Neural cell (in vitro differentiated cells): ENCODE data around the gene SLC43A1. TPM values are rescaled to one million over a fixed set of nuclear protein-coding genes. Genes with fewer than 3 reads are reported as not detected.

Source experiments
- H2AFZ ChIP-seq: fragments of 200-600, 300-800 bp; sonication (generic), shearing (Covaris generic); 2 replicates; pipeline ENCODE4 v1.6.0; 2014; ENCODE audit warnings: low read depth, mild to moderate bottlenecking, antibody characterized with exemption, low read length, moderate library complexity
- H3F3A ChIP-seq: fragments of 200-600 bp; shearing (Covaris generic); 2 replicates; pipeline ENCODE4 v1.6.1; 2016; ENCODE audit warnings: mild to moderate bottlenecking, moderate library complexity, mixed read lengths, antibody characterized with exemption, low read length; ENCODE audit not compliant: insufficient read depth, poor library complexity, severe bottlenecking
- H3K27ac ChIP-seq: fragments of 200-600, 300-800 bp; sonication (generic), shearing (Covaris generic); 2 replicates; pipeline ENCODE4 v1.5.1; 2014; ENCODE audit warnings: mild to moderate bottlenecking, low read length, moderate library complexity
- H3K27me3 ChIP-seq: fragments of 300-800, 200-600 bp; sonication (generic), shearing (Covaris generic); 2 replicates; pipeline ENCODE4 v1.6.0; 2014; ENCODE audit warnings: mild to moderate bottlenecking, low read depth, low read length, moderate library complexity; ENCODE audit not compliant: insufficient read depth
- H3K36me3 ChIP-seq: fragments of 300-800, 200-600 bp; sonication (generic), shearing (Covaris generic); 2 replicates; pipeline ENCODE4 v1.5.1; 2014; ENCODE audit warnings: mild to moderate bottlenecking, antibody characterized with exemption, low read length, moderate library complexity; ENCODE audit not compliant: insufficient read depth
- H3K4me2 ChIP-seq: fragments of 300-800, 200-600 bp; sonication (generic), shearing (Covaris generic); 2 replicates; pipeline ENCODE4 v1.6.0; 2014; ENCODE audit warnings: mild to moderate bottlenecking, low read length
- H3K4me3 ChIP-seq: fragments of 300-800, 200-600 bp; sonication (generic), shearing (Covaris generic); 2 replicates; pipeline ENCODE4 v1.5.1; 2014; ENCODE audit warnings: mild to moderate bottlenecking, low read length, moderate library complexity
- H3K79me2 ChIP-seq: fragments of 200-600 bp; shearing (Covaris generic); replicated peaks from 2 replicates; pipeline ENCODE4 v1.6.0; 2014; ENCODE audit warnings: mild to moderate bottlenecking, low read length, moderate library complexity; ENCODE audit not compliant: insufficient read depth
- H3K9ac ChIP-seq: fragments of 300-800, 200-600 bp; sonication (generic), shearing (Covaris generic); 2 replicates; pipeline ENCODE4 v1.6.1; 2016; ENCODE audit warnings: mild to moderate bottlenecking, low read length, mixed read lengths
- H3K9me2 ChIP-seq: fragments of 200-600 bp; shearing (Covaris generic); 2 replicates; pipeline ENCODE4 v1.6.1; 2016; ENCODE audit warnings: mild to moderate bottlenecking, low read length, mixed read lengths; ENCODE audit not compliant: insufficient read depth
- H3K9me3 ChIP-seq: fragments of 200-600, 300-800 bp; sonication (generic), shearing (Covaris generic); 2 replicates; pipeline ENCODE4 v1.6.1; 2016; ENCODE audit warnings: mild to moderate bottlenecking, mixed run types, low read length, moderate library complexity, mixed read lengths
- H4K20me1 ChIP-seq: fragments of 200-600 bp; shearing (Covaris generic); 2 replicates; pipeline ENCODE4 v1.6.1; 2016; ENCODE audit warnings: mild to moderate bottlenecking, mixed run types; ENCODE audit not compliant: insufficient read depth
- EP300 ChIP-seq: fragments of 450-650 bp; conservative IDR thresholded peaks from 2 replicates; pipeline ENCODE4 v1.6.1; 2014; ENCODE audit warnings: antibody characterized with exemption, mild to moderate bottlenecking, moderate library complexity; ENCODE audit not compliant: poor library complexity, severe bottlenecking
- EZH2 ChIP-seq: fragments of 200-600, 300-800 bp; shearing (Covaris generic), sonication (generic); IDR thresholded peaks from 2 replicates; pipeline ENCODE4 v1.6.1; 2014; ENCODE audit warnings: antibody characterized with exemption, low read length, borderline replicate concordance, mild to moderate bottlenecking; ENCODE audit not compliant: insufficient read depth, poor library complexity, severe bottlenecking
- MXI1 ChIP-seq: fragments of 450-650 bp; conservative IDR thresholded peaks from 2 replicates; pipeline ENCODE4 v1.6.1; 2014; ENCODE audit warnings: antibody characterized with exemption, mild to moderate bottlenecking; ENCODE audit not compliant: poor library complexity, severe bottlenecking
- POLR2AphosphoS5 ChIP-seq: IDR thresholded peaks from 2 replicates; pipeline ENCODE4 v1.6.1; 2012
- RAD21 ChIP-seq: fragments of 450-650 bp; conservative IDR thresholded peaks from 2 replicates; pipeline ENCODE4 v1.6.1; 2014; ENCODE audit warnings: antibody characterized with exemption, mild to moderate bottlenecking, moderate library complexity
- SMC3 ChIP-seq: fragments of 450-650 bp; conservative IDR thresholded peaks from 2 replicates; pipeline ENCODE4 v1.6.1; 2014; ENCODE audit warnings: antibody characterized with exemption, mild to moderate bottlenecking, moderate library complexity; ENCODE audit not compliant: poor library complexity
- TAF1 ChIP-seq: IDR thresholded peaks from 2 replicates; pipeline ENCODE4 v1.6.1; 2012; ENCODE audit warnings: low read depth
- polyA plus RNA-seq: library from polyadenylated mRNA; depleted of rRNA; stranded (reverse); fragments of >200 nt; gene quantifications from 2 replicates; pipeline ENCODE4 v1.2.3, GENCODE V29; 2014
- TF ChIP-seq, protein P1 (sequence below): IDR thresholded peaks from 2 replicates; pipeline ENCODE4 v1.6.1; 2012; ENCODE audit warnings: borderline replicate concordance
- TF ChIP-seq, protein P2 (sequence below): fragments of 450-650 bp; IDR thresholded peaks from 2 replicates; pipeline ENCODE4 v1.5.1; 2014; ENCODE audit warnings: antibody characterized with exemption, mild to moderate bottlenecking, moderate library complexity; ENCODE audit not compliant: poor library complexity, severe bottlenecking

Gene SLC43A1
- polyA plus RNA-seq, 1 donor from 2014 or later: 3.3 TPM

DNA sequence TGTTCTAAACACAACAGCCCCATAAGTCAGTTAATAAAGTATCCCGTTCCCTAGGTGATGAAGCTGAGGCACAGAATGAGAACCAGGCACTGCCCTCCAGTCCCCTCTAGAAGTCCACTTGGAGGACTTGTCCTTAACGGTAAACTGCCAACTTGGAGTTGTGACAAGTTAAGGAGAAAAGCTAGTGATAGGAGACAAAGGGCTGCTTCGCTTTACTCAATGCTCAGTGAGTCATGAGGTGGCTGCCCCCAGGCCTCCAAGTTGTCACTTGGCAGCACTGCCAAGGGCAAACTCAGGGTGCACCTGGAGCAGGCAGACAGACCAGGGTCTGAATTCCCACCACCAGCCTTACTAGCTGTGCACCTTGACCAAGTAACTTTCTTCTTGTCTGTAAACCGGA is 13.5 kb downstream of the SLC43A1 start:
- H3F3A ChIP-seq: no peaks in the 10 kb centered on the region

DNA sequence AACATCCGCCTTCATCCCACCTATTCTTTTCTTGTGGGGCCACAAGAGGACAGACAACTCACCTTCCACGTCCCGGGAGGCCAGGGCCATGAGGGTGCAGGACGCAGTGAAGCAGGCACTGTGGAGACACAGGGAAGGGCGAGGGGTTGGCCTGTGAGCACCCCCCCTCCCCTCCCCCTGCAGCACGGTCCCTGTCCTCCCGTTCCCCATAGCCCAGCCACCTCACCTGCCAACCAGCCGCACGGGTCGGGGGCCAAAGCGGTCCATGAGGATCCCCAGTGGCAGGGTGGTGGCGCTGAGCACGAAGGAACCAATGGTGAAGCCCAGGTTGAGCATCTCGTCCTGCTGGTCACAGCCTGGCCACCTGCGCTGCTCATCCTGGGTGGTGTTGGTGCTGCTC is 14.6 kb downstream of the SLC43A1 start:
- no peak for TF ChIP-seq RAD21
- no peak for TF ChIP-seq SMC3
- TF ChIP-seq POLR2AphosphoS5: no peak
- TF ChIP-seq TAF1: no peak
- TF ChIP-seq, protein P1, sequence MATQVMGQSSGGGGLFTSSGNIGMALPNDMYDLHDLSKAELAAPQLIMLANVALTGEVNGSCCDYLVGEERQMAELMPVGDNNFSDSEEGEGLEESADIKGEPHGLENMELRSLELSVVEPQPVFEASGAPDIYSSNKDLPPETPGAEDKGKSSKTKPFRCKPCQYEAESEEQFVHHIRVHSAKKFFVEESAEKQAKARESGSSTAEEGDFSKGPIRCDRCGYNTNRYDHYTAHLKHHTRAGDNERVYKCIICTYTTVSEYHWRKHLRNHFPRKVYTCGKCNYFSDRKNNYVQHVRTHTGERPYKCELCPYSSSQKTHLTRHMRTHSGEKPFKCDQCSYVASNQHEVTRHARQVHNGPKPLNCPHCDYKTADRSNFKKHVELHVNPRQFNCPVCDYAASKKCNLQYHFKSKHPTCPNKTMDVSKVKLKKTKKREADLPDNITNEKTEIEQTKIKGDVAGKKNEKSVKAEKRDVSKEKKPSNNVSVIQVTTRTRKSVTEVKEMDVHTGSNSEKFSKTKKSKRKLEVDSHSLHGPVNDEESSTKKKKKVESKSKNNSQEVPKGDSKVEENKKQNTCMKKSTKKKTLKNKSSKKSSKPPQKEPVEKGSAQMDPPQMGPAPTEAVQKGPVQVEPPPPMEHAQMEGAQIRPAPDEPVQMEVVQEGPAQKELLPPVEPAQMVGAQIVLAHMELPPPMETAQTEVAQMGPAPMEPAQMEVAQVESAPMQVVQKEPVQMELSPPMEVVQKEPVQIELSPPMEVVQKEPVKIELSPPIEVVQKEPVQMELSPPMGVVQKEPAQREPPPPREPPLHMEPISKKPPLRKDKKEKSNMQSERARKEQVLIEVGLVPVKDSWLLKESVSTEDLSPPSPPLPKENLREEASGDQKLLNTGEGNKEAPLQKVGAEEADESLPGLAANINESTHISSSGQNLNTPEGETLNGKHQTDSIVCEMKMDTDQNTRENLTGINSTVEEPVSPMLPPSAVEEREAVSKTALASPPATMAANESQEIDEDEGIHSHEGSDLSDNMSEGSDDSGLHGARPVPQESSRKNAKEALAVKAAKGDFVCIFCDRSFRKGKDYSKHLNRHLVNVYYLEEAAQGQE: no peak
- no peak for TF ChIP-seq EZH2
- TF ChIP-seq, protein P2, sequence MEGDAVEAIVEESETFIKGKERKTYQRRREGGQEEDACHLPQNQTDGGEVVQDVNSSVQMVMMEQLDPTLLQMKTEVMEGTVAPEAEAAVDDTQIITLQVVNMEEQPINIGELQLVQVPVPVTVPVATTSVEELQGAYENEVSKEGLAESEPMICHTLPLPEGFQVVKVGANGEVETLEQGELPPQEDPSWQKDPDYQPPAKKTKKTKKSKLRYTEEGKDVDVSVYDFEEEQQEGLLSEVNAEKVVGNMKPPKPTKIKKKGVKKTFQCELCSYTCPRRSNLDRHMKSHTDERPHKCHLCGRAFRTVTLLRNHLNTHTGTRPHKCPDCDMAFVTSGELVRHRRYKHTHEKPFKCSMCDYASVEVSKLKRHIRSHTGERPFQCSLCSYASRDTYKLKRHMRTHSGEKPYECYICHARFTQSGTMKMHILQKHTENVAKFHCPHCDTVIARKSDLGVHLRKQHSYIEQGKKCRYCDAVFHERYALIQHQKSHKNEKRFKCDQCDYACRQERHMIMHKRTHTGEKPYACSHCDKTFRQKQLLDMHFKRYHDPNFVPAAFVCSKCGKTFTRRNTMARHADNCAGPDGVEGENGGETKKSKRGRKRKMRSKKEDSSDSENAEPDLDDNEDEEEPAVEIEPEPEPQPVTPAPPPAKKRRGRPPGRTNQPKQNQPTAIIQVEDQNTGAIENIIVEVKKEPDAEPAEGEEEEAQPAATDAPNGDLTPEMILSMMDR: no peak
- TF ChIP-seq EP300: no peak
- TF ChIP-seq MXI1: no peak
- H3K9me3 ChIP-seq: no peaks in the 10 kb centered on the region
- no peaks in the 10 kb centered on the region for H3F3A ChIP-seq
- H3K36me3 ChIP-seq: no peaks in the 10 kb centered on the region
- no peak overlapping the region for H3K9ac ChIP-seq
- no peaks in the 10 kb centered on the region for H3K79me2 ChIP-seq
- no peak overlapping the region for H2AFZ ChIP-seq
- H3K27me3 ChIP-seq: no peaks in the 10 kb centered on the region
- no peak overlapping the region for H3K4me3 ChIP-seq
- H3K27ac ChIP-seq: no peak overlapping the region
- H4K20me1 ChIP-seq: no peaks in the 10 kb centered on the region
- no peaks in the 10 kb centered on the region for H3K9me2 ChIP-seq
- H3K4me2 ChIP-seq: no peak overlapping the region

More for the DNA sequence above, 13.5 kb downstream of the SLC43A1 start:
- no peak overlapping the region for H3K4me3 ChIP-seq
- H3K27ac ChIP-seq: no peak overlapping the region
- H3K27me3 ChIP-seq: no peaks in the 10 kb centered on the region
- H3K79me2 ChIP-seq: no peaks in the 10 kb centered on the region
- TF ChIP-seq POLR2AphosphoS5: no peak
- TF ChIP-seq EP300: no peak
- TF ChIP-seq RAD21: no peak
- TF ChIP-seq, protein P2: no peak
- TF ChIP-seq TAF1: no peak
- no peak for TF ChIP-seq MXI1
- no peak for TF ChIP-seq EZH2
- TF ChIP-seq, protein P1: no peak
- TF ChIP-seq SMC3: no peak
- no peaks in the 10 kb centered on the region for H3K9me3 ChIP-seq
- no peak overlapping the region for H3K9ac ChIP-seq
- no peaks in the 10 kb centered on the region for H3K36me3 ChIP-seq
- H2AFZ ChIP-seq: no peak overlapping the region
- H3K4me2 ChIP-seq: no peak overlapping the region
- no peaks in the 10 kb centered on the region for H3K9me2 ChIP-seq
- no peaks in the 10 kb centered on the region for H4K20me1 ChIP-seq
